ENCODE measurements around the gene GTF2B. TPM values are rescaled to one million over a fixed set of nuclear protein-coding genes. Genes with fewer than 3 reads are reported as not detected.
"Not testable (repeated sequence)": the region's sequence is repeated elsewhere in the genome, so short reads cannot be mapped to it uniquely, and the experiment has no call there.

GTF2B gene
- total RNA-seq, 1 donor = 31.5 TPM

DNA sequence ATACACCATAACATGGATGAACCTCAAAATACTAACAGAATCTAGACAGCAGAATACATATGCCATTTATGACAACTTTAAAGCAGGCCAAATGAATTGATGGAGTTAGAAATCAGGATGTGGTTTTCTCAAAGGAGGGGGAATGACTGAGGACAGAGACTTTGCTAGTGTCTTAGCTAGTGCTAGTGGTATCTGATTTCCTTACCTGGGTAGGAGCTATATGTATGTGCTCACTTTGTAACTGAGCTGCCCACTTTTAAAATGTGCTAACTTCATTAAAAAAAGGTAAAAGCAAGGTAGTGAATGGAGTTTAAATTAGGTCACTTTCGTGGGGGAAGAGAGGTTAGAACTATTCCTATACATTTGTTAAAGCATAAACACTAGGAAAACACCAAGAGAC lies 2.6 kb downstream of the GTF2B start:
- Histone ChIP-seq H3K4me2 (ENCODE audit: insufficient read depth, low read length) (peak overlapping the region; percentile 97), H3K4me1 (ENCODE audit: insufficient read depth, low read length) (peaks cover 18% of the 10 kb centered on the region), H4K20me1 (ENCODE audit: insufficient read depth, low read length) (peaks cover 26% of the 10 kb centered on the region), H3K27ac (ENCODE audit: low read depth, low read length) (no peak overlapping the region), H3K79me2 (ENCODE audit: insufficient read depth, low read length) (peaks cover 54% of the 10 kb centered on the region), H3K27me3 (ENCODE audit: insufficient read depth, low read length) (no peaks in the 10 kb centered on the region), H3K36me3 (ENCODE audit: insufficient read depth, low read length) (peaks cover 28% of the 10 kb centered on the region), H2AFZ (ENCODE audit: low read length) (no peak overlapping the region), H3K4me3 (ENCODE audit: insufficient read depth, low read length) (no peak overlapping the region), H3K9me3 (ENCODE audit: low read depth, low read length) (no peaks in the 10 kb centered on the region)
- no peak for DNase-seq (ENCODE audit: insufficient read length, low spot score, missing footprints)
- TF ChIP-seq, protein P1, sequence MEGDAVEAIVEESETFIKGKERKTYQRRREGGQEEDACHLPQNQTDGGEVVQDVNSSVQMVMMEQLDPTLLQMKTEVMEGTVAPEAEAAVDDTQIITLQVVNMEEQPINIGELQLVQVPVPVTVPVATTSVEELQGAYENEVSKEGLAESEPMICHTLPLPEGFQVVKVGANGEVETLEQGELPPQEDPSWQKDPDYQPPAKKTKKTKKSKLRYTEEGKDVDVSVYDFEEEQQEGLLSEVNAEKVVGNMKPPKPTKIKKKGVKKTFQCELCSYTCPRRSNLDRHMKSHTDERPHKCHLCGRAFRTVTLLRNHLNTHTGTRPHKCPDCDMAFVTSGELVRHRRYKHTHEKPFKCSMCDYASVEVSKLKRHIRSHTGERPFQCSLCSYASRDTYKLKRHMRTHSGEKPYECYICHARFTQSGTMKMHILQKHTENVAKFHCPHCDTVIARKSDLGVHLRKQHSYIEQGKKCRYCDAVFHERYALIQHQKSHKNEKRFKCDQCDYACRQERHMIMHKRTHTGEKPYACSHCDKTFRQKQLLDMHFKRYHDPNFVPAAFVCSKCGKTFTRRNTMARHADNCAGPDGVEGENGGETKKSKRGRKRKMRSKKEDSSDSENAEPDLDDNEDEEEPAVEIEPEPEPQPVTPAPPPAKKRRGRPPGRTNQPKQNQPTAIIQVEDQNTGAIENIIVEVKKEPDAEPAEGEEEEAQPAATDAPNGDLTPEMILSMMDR (IDR thresholded peaks at IDR 0.05; ENCODE audit: extremely low read depth, low read depth, low read length) = no peak

DNA sequence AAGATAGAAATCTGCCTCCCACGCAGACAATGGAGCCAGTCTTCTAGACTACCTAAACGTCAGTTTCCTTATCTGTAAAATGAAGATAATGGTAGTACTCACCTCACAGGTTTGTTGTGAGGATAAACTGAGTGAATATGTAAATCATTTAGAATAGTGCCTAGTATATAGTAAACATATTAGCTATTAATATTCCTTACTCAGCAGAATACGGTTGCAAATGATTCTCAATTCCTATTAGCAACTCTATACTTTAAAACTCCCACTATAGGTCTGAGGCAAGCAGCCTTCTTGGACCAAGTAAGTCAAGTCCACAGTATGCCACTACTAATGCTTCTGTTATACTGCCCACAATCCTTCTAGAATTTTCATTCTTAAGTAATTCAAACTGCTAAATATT lies 5.4 kb downstream of the GTF2B start:
- no peak for DNase-seq (ENCODE audit: insufficient read length, low spot score, missing footprints)
- Histone ChIP-seq H3K9me3 (ENCODE audit: low read depth, low read length) (no peaks in the 10 kb centered on the region), H3K36me3 (ENCODE audit: insufficient read depth, low read length) (peaks cover 35% of the 10 kb centered on the region), H3K4me3 (ENCODE audit: insufficient read depth, low read length) (no peak overlapping the region), H3K27ac (ENCODE audit: low read depth, low read length) (no peak overlapping the region), H3K79me2 (ENCODE audit: insufficient read depth, low read length) (peaks cover 71% of the 10 kb centered on the region), H4K20me1 (ENCODE audit: insufficient read depth, low read length) (peaks cover 27% of the 10 kb centered on the region), H3K4me2 (ENCODE audit: insufficient read depth, low read length) (no peak overlapping the region), H3K27me3 (ENCODE audit: insufficient read depth, low read length) (no peaks in the 10 kb centered on the region), H2AFZ (ENCODE audit: low read length) (no peak overlapping the region), H3K4me1 (ENCODE audit: insufficient read depth, low read length) (peaks cover 19% of the 10 kb centered on the region)
- TF ChIP-seq, protein P1 (IDR thresholded peaks at IDR 0.05; ENCODE audit: extremely low read depth, low read depth, low read length) = no peak

DNA sequence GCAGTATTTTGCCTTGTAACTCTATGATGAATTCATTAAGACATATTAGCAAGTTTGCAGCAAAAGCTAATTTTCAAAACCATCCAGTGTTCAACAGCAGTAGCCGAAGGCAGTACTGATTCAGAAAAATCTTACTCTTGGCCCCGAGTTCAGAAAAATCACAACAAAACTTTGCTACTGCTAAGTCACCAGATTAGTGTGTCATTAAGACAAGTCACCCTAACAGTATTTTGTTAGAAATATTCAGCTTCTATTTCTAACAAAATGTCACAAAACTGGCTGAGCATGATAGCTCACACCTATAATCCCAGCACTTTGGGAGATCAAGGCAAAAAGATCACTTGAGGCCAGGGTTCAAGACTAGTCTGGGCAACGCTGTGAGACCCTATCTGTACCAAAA lies 8.2 kb downstream of the GTF2B start:
- Histone ChIP-seq H4K20me1 (ENCODE audit: insufficient read depth, low read length) (peaks cover 10% of the 10 kb centered on the region), H3K79me2 (ENCODE audit: insufficient read depth, low read length) (peaks cover 58% of the 10 kb centered on the region), H3K4me2 (ENCODE audit: insufficient read depth, low read length) (no peak overlapping the region), H2AFZ (ENCODE audit: low read length) (no peak overlapping the region), H3K36me3 (ENCODE audit: insufficient read depth, low read length) (peaks cover 50% of the 10 kb centered on the region), H3K4me1 (ENCODE audit: insufficient read depth, low read length) (peaks cover 3% of the 10 kb centered on the region), H3K9me3 (ENCODE audit: low read depth, low read length) (no peaks in the 10 kb centered on the region), H3K4me3 (ENCODE audit: insufficient read depth, low read length) (no peak overlapping the region), H3K27me3 (ENCODE audit: insufficient read depth, low read length) (no peaks in the 10 kb centered on the region), H3K27ac (ENCODE audit: low read depth, low read length) (peak overlapping the region; percentile 18)
- no peak for DNase-seq (ENCODE audit: insufficient read length, low spot score, missing footprints)
- TF ChIP-seq, protein P1 (IDR thresholded peaks at IDR 0.05; ENCODE audit: extremely low read depth, low read depth, low read length) = no peak

DNA sequence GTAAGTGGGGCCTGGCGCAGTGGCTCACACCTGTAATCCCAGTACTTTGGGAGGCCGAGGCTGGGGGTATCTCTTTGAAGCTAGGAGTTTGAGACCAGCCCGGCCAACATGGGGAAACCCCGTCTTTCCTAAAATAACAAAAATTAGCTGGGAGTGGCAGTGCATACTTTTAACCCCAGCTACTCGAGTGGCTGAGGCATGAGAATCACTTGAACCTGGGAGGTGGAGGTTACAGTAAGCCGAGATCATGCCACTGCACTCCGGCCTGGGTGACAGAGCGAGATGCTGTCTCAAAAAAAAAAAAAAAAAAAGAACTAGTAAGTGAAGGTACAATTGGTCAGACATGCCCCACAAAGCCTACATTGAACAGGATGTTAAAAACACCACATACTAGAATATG lies 10.7 kb downstream of the GTF2B start:
- not testable (repeated sequence) for H3K27me3 ChIP-seq (ENCODE audit: insufficient read depth, low read length); H3K27ac ChIP-seq (ENCODE audit: low read depth, low read length); H2AFZ ChIP-seq (ENCODE audit: low read length); H3K4me1 ChIP-seq (ENCODE audit: insufficient read depth, low read length); DNase-seq (ENCODE audit: insufficient read length, low spot score, missing footprints); H3K4me3 ChIP-seq (ENCODE audit: insufficient read depth, low read length); H4K20me1 ChIP-seq (ENCODE audit: insufficient read depth, low read length); H3K4me2 ChIP-seq (ENCODE audit: insufficient read depth, low read length); H3K9me3 ChIP-seq (ENCODE audit: low read depth, low read length)
- Histone ChIP-seq H3K36me3 (ENCODE audit: insufficient read depth, low read length) (peaks cover 36% of the 10 kb centered on the region), H3K79me2 (ENCODE audit: insufficient read depth, low read length) (peaks cover 62% of the 10 kb centered on the region)

Data from osteoblast (primary cell).